Adrenal gland (tissue), 12 donors: ENCODE results near the gene PLA2G4F. TPM values are rescaled to one million over a fixed set of nuclear protein-coding genes. Genes with fewer than 3 reads are reported as not detected.

Source experiments
- DNase-seq, 7 donors: peaks; one replicate each; pipeline ENCODE4 v3.0.0-alpha.2; 2019 to 2020
- H3K27ac ChIP-seq, 5 donors: fragments of 200-600 bp; sonication (generic) in 4 of 5; 1 replicate in 3 of 5; 2 replicates in 2 of 5; pipeline versions ENCODE4 v1.5.1 to v1.8.0; 2016 to 2020; ENCODE audit warnings: mild to moderate bottlenecking in 1 of 5
- H3K27me3 ChIP-seq: fragments of 200-600 bp; 2 replicates; pipeline ENCODE4 v1.8.0; 2021
- H3K36me3 ChIP-seq, 2 donors: fragments of 200-600 bp; replicated peaks in 1 of 2; 1 replicate in 1 of 2; 2 replicates in 1 of 2; pipeline versions ENCODE4 v1.5.1 to v1.8.0; 2018 to 2022
- H3K4me1 ChIP-seq, 2 donors: fragments of 200-600 bp; replicated peaks in 1 of 2; 1 replicate in 1 of 2; 2 replicates in 1 of 2; pipeline versions ENCODE4 v1.5.1 to v1.8.0; 2018 to 2021
- H3K4me3 ChIP-seq, 4 donors: fragments of 200-600 bp; sonication (generic) in 3 of 4; one replicate each; pipeline ENCODE4 v1.5.1; 2016 to 2018
- H3K9me3 ChIP-seq, 3 donors: fragments of 200-600 bp; sonication (generic) in 1 of 3; replicated peaks in 1 of 3; 1 replicate in 2 of 3; 2 replicates in 1 of 3; pipeline versions ENCODE4 v1.5.1 to v1.8.0; 2016 to 2021
- CTCF ChIP-seq, 6 experiments: fragments of 450-650 bp in 4 of 6; fragments of 200-600 bp in 2 of 6; sonication (generic) in 1 of 6; IDR thresholded peaks; 1 replicate in 5 of 6; 2 replicates in 1 of 6; pipeline versions ENCODE4 v1.5.1 to v1.8.0; 2016 to 2021; ENCODE audit warnings: antibody characterized with exemption in 6 of 6, mild to moderate bottlenecking in 2 of 6, moderate library complexity in 1 of 6
- POLR2A ChIP-seq, 2 donors: fragments of 450-650 bp; IDR thresholded peaks; one replicate each; pipeline ENCODE4 v1.6.1; 2017; ENCODE audit warnings: antibody characterized with exemption in 2 of 2, mild to moderate bottlenecking in 2 of 2, moderate library complexity in 1 of 2
- WGBS, 4 donors: extraction: QIAGEN DNeasy Blood & Tissue Kit in 2 of 4; methylation state at CpG; one replicate each; pipeline versions ENCODE4 v1.1.5 to v1.1.7; 2013 to 2017; 5-methylcytosine and 5-hydroxymethylcytosine counted together
- intact Hi-C, 2 donors: fragments of 100-400 bp; cut with DNase I; formaldehyde crosslinking; loops; one replicate each; pipeline versions ENCODE4 v1.14.1 to v1.15.0; 2022 to 2023
- polyA plus RNA-seq, 3 donors: library from polyadenylated mRNA; stranded (reverse); fragments of 200-250 nt in 2 of 3; fragments of 350-450 nt in 1 of 3; fragmentation: Illumina TruSeq in 1 of 3; extraction: RNeasy Lipid Tissue Mini Kit (QIAGEN cat#74804) in 1 of 3; gene quantifications; one replicate each; pipeline ENCODE4 v1.2.3, GENCODE V29; 2013 to 2014
- total RNA-seq, 9 donors: library from RNA; depleted of rRNA in 4 of 9; stranded (reverse); fragments of >200 nt in 4 of 9; fragments of 120-200 nt in 1 of 9; fragmentation: NEBNext Ultra II Directional in 1 of 9; extraction: Animal tissue kit (Norgen Biotek cat#: 25700) in 1 of 9; gene quantifications; one replicate each; pipeline versions ENCODE4 v1.1.0 to v1.2.4, GENCODE V29; 2013 to 2023
- donor health status: healthy with polysubstance abuse.
- donor health status: Bipolar disorder and iron deficiency.
- donor health status: DM: yes; HTN: yes; CAD: no.
- donor health status: DM: no; HTN: no; CAD: no.
- donor health status: DM: no; HTN: no; CAD: no.
- donor health status: DM: yes; HTN: yes; CAD: no.

The PLA2G4F gene
- total and polyA plus RNA-seq, 12 donors = 0.03 to 0.29 (median 0.11) TPM; not detected in 9

- Histone ChIP-seq H3K27ac (no peak overlapping the region), H3K4me1 (no peaks in the 10 kb centered on the region), H3K9me3 (no peaks in the 10 kb centered on the region), H3K4me3 (no peak overlapping the region), H3K36me3 (no peaks in the 10 kb centered on the region), H3K27me3 (no peaks in the 10 kb centered on the region)
- intact Hi-C loops = no loop called here
- TF ChIP-seq POLR2A (IDR thresholded peaks at IDR 0.05) = no peak
- TF ChIP-seq CTCF (IDR thresholded peaks at IDR 0.05) = no peak
- DNase-seq = no peak
These were observed 48.2 kb downstream of the PLA2G4F start for GRCh38 chr15:42108189-42108588.

GRCh38 chr15:42107473-42107872 is 49.0 kb downstream of the PLA2G4F start:
- H3K4me1 ChIP-seq = no peaks in the 10 kb centered on the region
- H3K36me3 ChIP-seq = no peaks in the 10 kb centered on the region
- 65 to 80% (median 72%) methylated on average over 7 of the region's 7 CpGs for WGBS, 4 donors
- intact Hi-C loops = no loop called here
- TF ChIP-seq POLR2A (IDR thresholded peaks at IDR 0.05) (no peak), CTCF (IDR thresholded peaks at IDR 0.05) (no peak)
- no peak overlapping the region for H3K4me3 ChIP-seq
- no peak overlapping the region for H3K27ac ChIP-seq
- no peak for DNase-seq
- H3K27me3 ChIP-seq = no peaks in the 10 kb centered on the region
- H3K9me3 ChIP-seq = no peaks in the 10 kb centered on the region

- Histone ChIP-seq H3K4me1 (no peaks in the 10 kb centered on the region), H3K4me3 (no peak overlapping the region), H3K36me3 (no peaks in the 10 kb centered on the region), H3K27ac (no peak overlapping the region), H3K9me3 (no peaks in the 10 kb centered on the region), H3K27me3 (no peaks in the 10 kb centered on the region)
- WGBS, 4 donors = 51 to 67% (median 61%) methylated on average over 5 of the region's 5 CpGs
- intact Hi-C loops = no loop called here
- TF ChIP-seq POLR2A (IDR thresholded peaks at IDR 0.05) = no peak
- TF ChIP-seq CTCF (IDR thresholded peaks at IDR 0.05) = no peak
- DNase-seq = no peak
These were observed 50.1 kb downstream of the PLA2G4F start for GRCh38 chr15:42106288-42106687.

- DNase-seq = no peak
- H3K9me3 ChIP-seq = no peaks in the 10 kb centered on the region
- intact Hi-C loops = no loop called here
- no peak overlapping the region for H3K27ac ChIP-seq
- H3K4me3 ChIP-seq = no peak overlapping the region
- no peaks in the 10 kb centered on the region for H3K4me1 ChIP-seq
- no peaks in the 10 kb centered on the region for H3K36me3 ChIP-seq
- TF ChIP-seq CTCF (IDR thresholded peaks at IDR 0.05) = no peak
- TF ChIP-seq POLR2A (IDR thresholded peaks at IDR 0.05) = no peak
- 82 to 91% (median 89%) methylated on average over 3 to 11 of the region's 11 CpGs for WGBS, 4 donors
- H3K27me3 ChIP-seq = no peaks in the 10 kb centered on the region
These were observed 52.1 kb downstream of the PLA2G4F start for GRCh38 chr15:42104095-42104891.
